ENCODE results near the gene LUM.
A peak's percentile ranks its signal among the peaks of the same experiment; 100 is the strongest.

LUM gene, protein sequence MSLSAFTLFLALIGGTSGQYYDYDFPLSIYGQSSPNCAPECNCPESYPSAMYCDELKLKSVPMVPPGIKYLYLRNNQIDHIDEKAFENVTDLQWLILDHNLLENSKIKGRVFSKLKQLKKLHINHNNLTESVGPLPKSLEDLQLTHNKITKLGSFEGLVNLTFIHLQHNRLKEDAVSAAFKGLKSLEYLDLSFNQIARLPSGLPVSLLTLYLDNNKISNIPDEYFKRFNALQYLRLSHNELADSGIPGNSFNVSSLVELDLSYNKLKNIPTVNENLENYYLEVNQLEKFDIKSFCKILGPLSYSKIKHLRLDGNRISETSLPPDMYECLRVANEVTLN

DNA sequence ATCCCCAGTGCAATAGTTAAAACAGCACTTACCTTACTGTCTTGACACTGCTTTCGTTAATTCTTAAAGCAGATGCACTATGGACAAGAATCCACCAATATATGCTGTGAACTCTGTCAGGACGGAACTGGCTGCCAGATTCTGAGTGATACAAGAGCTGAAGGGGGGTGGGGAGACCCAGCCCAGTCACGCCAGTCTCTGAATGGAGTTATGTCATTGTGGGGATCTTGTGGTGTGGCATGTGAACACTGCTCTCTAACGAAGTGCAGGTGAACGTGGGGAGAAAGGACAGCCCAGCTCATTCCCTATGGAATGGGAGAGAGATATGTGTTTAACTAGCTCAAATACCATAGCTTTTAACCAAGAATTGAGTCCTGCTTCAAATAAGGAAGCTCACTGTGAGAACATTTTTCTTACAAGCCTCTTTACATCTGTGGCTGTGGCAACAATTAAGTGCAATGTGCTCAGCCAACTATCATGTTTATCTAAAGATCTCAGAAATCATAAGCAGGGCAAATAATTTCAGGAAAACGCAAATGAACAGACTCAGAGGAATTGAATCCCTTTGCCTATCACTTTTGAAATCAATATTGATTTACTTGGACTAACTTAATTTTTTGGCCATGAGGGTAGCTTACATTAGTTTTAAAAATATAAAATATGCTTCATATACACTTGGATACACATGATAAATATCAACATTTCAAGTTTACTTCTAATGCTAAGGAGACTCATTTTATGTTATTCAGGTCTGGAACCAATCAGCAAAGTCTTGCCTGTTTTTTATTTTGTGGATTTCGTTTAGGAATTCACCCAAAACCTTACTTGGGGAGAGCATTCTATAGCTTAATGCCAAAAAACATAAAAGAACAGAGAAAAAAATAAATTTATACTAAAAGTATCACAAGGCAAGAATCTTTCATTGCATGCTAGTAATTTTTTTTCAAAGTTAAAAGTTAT lies at the start of gene LUM:
LUM (minus strand) TSS at position 129 of the 960 bp plus-strand sequence. CDS start 2,515 bp downstream, outside the sequence.
- DNase-seq, result no peak

DNA sequence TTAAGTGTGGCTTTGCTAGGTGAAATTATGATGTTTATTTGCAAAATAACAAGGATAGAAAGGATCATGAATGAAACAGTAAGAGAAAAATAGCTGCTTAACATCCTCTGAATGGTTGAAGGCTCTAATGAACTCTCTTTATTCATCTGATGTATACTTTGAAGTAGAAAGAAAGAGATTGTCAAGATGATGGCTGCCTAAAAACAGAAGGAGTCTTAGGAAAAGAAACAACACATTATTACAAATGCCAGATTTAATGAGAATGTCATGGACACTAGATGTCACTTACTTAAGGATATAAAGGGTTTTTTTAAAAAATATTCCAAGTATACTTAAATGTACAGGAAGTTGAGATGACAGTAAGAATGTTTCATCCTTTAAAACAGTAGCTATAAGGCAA lies 49.7 kb upstream of the LUM start:
- no peak for DNase-seq

DNA sequence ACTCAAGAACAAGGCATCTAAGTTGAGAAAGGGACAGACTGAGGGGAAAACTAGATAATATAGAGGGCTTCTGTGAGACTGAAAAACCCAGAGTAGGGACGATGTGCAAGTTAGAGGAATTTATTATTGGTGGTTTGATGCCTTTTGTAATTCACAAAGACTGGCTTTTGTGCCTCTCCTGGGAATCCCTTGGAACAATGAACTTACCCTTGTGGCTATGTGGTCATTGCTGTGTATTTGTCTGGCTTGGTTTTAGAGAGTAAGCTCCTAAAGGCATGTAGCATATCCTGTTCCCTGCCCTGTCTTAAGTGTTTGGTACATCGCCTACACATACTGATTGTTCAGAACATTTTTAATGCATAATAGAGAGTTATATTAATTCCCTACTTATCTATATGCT lies 44.7 kb upstream of the LUM start:
- no peak for DNase-seq

DNA sequence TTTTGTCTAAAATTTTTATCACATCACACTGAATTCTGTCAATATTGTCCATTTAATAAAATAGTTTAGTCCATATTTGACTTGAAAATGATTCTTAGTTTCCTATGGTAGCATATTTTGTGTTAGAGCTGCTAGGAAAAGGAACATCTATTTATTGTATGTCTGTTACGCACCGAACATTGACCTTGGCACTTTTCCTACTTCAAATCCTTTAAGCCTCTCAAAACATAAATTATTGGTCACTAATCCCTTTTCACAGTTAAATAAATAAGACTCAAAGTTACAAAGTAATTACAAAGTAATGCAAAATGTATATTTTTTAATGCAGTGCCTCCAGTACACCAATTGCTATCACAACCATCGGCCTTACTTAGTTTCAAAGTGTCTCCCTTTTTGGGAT lies 42.8 kb upstream of the LUM start:
- no peak for DNase-seq

DNA sequence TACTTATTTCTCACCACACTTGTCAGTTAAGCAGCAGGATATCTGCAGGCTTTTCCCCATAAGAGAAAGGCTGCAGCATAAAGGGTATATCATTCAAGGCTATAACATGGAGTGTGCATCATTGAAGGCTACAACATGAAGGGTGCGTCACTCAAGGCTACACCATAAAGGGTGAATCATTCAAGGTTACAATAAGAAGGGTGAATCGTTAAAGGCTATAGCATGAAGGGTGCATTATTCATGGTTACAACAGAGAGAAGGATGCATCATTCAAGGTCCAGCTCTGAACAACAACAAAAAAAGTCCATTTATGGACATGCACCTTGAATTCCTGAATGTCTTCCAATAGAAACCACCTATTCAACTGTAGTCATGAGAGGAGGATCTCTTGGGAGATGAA lies 32.8 kb upstream of the LUM start:
- no peak for DNase-seq

DNA sequence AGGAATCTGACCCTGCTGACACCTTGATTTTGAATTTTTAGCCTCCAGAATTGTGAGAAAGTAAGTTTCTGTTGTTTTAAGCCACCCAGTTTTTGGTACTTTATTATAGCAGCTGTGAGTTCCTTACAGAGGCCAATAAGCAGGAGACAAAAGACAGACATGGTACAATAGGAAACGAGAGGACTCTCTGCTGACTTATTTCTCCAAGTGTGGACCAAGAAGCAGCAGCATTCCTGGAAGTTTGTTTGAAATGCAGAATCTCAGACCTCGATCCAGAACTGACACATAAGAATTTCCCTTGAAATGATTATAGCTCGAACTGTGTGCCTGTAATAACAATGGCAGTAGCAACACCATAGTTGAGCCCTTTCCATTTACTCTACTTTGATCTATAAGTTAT lies 31.9 kb upstream of the LUM start:
- no peak for DNase-seq

DNA sequence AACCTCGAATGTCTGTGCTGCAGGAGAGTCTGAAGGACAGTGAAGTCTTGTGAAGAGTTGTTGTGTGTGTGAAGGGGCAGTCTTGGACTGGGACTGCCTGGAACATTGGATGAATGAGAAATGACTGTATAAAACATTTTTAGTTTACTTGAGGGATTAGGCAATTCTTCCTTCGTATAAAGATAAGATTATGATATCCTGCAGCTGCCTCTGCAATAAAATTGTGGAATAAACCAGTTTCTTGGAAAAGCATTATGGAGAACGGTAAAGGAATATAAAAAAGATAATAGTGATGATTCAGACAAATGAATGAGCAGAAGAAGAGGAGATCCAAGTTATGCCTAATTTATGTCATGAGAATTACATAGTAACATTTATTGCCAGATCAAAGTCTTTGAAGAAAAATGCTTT lies 30.9 kb upstream of the LUM start:
- DNase-seq, result no peak

DNA sequence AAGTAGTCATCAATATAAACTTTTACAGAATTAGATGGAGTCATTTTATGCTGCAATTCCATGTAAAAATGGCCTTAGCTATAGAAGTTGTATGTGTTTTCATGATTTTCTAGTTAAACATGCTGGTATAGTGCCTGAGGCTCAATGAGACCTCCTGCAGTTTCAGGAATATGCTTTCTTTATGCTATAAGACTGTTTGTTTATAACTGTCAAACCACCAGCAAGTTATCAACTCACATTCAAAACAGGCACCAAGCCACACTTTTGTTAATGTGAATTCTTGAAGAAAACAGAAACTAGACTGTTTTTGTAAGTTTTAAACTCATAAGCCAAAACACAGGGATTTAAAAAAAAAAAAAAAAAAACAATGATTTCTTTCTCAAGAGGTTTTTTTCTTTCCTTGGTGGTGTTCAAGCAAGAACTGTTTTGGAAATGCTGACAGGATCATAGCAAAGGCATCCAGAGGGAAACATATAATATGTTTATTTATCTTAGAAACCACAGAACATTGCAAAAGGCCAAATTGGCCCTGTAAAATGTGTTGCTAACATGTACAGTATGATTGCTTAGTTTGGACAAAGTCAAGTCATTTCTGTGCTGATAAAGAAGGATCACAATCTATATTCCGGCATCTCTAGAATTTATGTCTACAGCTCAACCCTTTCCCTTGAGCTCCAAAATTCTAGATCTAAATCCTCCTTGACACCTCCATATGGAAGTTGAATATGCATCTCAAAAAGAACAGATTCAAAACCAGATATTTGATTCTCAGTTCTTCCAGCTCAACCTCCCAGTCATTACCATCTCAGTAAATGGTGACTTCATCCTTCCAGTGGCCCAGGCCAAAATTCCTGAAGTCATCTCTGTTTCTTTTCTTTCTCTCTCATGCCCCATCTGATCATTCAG lies 29.0 kb upstream of the LUM start:
- peak; percentile 55 for DNase-seq

DNA sequence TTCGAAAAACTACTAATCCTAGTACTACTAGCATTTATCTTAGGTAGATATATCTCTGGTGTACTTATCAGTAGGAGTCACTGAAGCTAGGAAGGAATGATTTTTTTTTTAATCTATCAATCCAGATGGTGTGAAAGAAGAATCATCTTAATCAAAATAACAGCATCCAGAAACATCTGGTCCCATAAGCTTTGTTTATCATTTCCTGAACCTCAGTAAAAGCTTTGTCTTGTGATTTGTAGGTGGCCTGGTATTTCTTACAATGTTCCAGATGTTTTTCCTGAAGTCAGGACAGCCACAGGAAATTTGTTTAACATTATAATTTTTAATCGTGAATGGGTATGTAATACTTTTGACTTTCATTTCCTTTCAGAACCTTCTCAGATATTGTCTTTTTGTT lies 28.0 kb upstream of the LUM start:
- DNase-seq, result no peak

DNA sequence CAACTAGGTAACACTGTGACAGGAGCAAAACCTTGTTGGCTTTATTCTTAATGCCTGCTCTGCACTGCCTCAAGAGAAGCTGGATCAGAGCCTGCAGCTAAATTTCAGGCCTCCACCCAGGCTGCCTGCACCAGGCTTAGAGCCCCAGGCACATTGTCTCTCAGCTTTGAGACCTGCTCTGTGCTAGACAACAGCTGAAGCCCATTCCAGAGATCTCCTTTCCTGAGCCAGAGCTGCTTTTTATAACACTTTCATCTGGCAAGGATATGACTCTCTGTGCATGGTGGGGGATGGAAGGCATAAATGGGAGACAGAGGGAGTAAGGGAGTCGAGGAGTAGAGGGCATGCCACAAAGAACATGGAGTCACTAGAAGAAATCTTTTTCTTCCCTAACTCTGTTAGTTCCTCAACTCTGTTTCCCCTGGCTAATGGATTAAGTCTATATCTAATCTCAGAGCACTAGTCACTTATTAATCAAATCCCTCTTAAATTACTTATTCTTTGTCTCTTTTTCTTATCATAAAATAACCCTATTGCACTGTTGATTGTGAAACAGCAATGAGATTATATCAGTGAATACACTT lies 27.1 kb upstream of the LUM start:
- no peak for DNase-seq

DNA sequence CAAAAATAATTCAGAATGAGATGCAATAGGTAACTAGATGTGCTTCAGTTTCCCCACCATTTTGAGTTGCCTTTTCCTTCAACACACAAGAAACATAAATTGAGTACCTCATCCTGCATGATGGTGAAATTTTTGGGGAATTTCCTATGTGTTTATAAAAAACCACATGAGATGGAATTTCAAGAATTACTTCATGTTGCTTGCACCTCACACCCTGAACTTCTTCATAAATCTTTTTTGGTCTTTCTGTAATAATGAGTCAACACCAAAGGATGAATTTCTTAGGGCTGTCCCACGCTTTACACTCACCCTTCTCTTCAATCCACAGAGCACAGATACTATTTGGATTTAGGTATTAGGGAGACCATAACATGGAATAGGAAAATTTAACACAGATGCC lies 22.6 kb upstream of the LUM start:
- DNase-seq, result no peak

DNA sequence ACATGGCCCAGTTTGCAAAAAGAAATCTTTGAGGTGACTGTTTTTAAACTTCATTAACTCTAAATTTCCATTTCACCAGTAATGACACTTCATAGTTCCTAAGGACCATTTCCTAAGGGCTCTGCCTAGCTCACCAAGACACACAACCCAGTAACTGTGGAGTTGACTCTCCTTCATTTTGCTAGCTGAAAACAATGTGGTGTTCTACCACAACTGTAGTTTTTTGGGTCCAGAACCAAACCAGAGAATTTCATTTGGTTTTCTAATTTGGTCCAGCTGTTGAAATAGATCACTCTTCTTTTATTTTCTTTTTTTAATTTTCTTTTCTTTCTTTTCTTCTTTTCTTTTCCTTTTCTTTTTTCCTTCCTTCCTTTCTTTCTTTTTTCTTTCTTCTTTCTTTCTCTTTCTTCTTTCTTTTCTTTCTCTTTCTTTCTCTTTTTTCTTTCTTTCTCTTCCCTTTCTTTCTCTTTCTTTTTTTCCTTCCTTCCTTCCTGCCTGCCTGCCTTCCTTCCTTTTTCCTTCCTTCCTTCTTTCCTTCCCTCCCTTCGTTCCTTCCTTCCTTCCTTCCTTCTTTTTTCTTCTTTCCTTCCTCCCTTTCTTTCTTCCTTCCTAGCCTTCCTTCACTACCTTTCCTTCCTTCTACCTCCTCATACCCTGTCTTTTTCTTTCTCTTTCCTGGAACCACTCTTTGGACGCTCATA lies 18.5 kb upstream of the LUM start:
- no peak for DNase-seq

DNA sequence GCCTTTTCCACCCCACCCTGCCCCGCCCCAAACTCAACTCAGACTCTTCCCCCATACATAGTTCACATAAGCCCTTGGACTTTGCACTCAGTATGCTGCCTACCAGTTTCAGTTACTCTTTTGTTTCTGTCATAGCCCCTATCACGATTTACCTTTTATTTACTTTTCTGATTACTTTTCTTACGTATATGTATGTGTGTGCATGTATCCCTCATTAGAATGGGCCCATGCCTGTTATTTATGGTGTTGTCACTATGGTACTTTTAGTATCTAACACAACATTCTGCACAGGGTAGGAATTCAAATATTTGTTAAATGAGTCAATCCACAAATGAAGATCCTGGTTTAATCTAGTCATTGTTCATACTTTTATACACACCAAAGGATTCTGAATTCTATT lies 16.5 kb upstream of the LUM start:
- DNase-seq, result no peak

DNA sequence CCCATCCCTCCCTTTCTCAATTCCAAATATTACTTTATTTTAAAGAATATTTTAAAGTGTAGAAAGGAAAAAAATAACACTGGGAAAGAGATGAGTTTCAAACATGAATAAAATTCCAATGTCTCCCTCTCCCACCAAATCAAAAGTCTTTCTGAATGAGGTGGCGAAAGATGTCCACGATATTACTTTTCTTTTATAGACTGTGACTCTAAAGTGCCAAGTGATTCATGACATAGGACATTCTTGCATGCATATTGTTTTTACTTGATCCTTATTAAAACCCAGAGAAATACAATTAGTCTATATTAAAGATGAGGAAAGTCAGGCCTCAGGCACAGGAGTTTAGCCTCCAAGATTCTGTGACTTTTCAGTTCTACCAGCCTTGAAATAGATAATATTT lies 16.0 kb upstream of the LUM start:
- DNase-seq, result no peak

DNA sequence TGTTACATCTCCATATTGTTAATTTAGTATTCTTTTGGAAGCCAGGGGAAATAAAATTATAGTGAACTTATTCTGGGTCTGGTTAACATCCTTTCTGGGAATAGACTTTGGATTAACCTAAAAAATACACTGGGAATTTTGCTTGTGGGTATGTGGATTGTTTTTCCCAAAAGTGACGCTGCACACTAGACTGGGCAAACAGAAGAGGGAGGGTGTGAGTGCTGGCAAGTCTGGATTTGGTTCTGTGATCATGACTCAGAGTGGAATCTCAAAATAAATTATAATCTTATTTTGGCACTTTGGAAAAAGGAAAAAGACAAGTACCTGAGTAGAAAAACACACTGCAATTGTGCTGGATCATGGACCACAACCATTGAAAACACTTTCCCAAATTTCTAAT lies 15.2 kb upstream of the LUM start:
- DNase-seq, result no peak

DNA sequence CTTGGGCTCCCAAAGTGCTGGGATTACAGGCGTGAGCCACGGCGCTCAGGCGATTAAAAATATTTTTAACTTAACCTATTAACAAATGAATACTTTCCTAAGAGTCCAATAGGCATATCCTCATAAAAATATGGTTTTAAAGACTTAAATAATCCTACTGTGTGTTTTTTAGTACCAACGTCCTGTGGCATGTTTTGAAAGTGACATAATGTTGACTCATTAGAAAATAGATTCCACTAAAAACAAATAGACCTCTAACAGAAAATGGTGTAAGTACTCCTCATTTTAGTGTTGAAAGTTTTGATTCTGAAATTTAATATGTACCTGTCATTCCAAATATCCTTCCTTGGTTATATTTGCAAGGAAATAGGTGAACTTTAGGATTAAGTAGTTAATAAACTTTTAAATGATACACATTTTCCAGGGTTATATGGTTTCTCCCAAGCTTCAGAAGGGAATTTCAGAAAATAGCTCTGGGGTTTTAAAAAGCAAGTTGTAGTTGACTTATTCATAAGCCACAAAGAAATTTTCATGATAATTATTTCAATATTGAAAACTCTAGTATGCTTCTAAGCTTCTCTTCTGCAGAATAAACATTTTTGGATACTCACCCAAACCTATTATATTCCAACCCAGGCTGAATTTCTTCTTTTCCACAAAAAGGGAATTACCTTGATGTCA lies 12.1 kb upstream of the LUM start:
- no peak for DNase-seq

DNA sequence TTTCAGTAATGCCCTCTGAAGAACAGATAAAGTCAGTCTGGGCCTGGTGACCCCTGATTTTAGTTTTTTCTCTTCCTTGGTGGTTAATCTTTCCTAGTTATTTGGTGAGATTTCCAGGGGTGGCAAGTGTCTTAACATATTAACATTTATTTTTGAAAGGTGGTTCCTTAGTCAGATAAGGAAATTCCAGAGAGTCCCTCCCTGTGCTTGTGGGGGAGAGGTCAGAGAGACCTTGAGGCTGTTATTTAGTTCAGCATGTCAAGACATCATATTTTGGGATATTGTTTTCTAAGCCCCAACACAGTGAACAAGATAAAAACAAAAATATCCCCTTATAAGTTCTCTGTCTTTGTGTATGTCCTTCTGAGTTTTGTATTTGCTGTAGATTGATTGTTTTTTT lies 9.5 kb upstream of the LUM start:
- no peak for DNase-seq

DNA sequence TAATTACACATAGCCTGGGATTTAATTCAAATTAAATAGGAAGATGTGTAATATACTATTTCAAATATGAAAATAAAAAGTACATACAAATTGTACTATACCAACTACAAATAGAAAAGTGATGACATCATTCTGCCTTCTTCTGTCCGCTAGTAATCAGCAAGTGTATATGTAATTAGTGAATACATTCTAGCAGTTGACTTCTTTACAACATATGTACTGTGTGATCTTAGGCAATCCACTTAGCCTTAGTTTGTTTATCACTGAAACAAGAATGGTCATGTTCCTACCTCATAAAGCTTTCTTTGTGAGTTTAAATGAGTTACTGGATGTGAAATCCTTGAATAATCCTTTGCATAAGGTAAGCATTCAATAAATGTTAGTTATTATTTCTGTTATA lies 7.8 kb upstream of the LUM start:
- no peak for DNase-seq

DNA sequence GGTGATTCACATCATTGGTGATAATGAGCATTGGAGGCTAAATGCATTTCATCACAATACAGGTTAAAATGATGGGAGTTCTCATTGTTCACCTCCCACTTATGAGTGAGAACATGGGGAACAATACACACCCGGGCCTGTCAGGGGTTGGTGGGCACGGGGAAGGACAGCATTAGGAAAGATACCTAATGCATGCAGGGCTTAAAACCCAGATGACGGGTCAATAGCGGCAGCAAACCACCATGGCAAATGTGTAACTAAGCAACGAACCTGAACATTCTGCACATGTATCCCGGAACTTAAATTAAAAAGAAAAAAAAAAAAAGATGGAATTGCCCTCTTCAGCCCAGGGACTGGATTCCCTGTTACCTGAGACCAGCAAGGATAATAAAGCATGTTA lies 2.3 kb upstream of the LUM start:
- no peak for DNase-seq

DNA sequence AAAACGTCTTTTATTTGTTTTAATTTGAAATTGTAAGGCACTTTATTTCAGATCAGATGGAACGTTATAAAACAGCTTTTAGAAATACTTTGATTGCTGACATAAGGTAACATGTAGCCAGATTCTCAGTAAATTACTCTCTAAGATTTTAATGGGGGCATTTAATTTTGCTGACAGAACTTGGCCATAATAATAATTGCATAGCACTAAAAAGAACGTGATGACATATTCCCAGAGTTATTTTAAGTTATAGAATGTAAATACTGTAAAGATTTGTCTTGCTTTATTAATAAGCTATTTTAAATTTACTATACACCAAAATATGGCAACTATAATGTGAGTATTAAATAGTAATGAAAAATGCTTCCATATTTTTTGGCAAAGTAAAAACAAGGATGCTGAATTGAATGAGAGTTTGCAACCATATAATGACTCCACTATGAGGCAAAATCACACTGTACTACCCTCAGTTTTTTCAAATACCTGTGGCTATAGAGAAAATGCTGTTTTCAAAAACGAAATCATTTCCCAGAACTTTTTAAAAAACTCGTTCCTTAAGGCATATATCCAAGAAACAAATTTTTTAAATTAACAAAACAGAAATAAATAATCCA lies 876 bp downstream of the LUM start:
- no peak for DNase-seq

Measured in amniotic stem cell (primary cell).